T follicular helper cell (primary cell): ENCODE data around the gene LARGE1.

Experiments
- DNase-seq: peaks from one replicate; pipeline ENCODE4 v3.0.0-alpha.2; 2020; ENCODE audit warnings: low read depth

The LARGE1 gene

DNA sequence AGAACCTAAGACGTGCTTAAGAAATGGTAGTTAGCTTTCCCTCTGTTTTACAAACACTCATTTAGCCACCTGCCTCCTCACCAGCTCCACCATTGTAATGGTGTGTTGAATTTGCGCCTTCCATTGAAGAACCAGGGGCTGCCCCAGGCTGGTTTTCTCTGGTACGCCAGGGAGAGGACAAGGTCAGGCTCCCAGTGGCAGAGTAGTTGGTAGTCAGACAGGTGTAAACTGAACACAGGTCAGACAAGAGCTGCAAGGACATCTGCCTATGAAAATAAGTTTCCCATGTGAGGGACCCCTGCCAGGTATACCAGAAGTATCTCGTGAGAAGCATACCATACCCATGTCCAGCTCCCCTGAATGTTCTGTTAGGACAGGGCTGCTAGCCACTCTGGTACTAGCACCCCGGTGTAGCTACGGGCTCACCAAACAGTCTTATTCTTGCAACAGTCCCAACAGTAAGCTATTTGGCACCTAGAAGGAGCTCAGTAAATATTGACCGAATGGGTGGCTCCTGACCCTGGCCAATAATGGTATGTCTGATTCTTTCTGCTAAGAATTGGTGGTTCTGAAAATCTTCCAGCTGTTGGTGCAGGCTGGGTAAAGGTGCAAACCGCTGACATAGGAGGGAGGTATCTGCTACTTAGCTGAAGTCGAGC, 359.0 kb downstream of the LARGE1 start:
- no peak for DNase-seq

DNA sequence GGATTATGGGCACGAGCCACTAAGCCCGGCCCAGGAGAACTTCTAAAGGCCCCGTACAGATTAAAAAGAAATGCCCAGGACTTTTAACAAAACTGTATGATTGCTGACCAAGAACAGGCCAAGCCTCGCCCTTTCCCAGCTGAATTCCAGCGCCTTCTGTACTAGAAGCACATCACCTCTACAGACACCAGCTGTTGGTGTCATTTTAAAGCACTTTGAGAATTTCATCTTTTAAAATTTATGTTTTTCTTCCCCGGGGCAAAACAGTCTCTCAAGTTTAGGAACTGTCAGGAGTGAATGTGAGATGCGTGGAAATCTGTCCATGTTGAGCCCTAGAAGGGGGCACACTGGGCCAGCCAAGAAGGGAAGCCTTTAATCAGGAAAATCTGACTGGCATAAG, 362.4 kb downstream of the LARGE1 start:
- DNase-seq = no peak

GRCh38 chr22:33555814-33556522, 364.3 kb downstream of the LARGE1 start:
- no peak for DNase-seq

DNA sequence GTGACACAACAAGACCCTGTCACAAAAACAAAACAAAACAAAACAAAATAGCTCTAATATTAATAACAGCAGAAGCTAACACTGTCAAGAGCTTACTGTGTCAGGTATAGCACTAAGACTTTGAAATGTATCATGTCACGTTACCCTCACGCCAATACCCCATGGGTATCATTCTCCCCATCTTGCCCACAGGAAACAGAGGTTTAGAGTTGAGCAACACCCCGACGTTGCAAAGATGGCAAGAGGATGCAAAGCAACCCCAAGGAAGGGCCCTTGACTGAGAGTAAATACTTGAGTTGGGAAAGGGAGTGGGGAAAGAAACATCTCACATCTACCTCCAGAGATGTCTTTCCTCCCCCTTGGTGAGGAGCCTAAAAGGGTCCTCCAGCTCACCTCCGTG, 366.8 kb downstream of the LARGE1 start:
- DNase-seq = no peak

- no peak for DNase-seq
Measured at GRCh38 chr22:33544707-33545106, 375.6 kb downstream of the LARGE1 start.

DNA sequence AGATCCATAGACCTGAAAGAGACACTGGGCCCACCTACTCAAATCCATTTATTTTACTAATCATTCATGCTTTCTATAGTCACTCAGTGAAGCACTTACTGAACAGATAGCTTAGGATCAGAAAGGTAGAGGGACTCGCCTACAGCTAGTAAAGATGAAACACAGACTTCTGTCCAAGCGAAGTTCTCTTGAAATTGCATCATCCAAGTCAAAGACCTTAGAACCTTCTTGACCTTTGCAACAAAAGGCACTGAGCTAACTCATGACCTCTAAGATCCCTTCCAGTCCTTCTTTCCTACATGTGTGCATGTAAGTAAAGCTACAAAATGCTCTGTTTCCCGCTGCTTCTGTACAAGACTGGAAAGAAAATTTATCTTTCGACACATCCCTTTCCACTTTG, 377.6 kb downstream of the LARGE1 start:
- DNase-seq = no peak

GRCh38 chr22:33542153-33542552, 378.1 kb downstream of the LARGE1 start:
- DNase-seq = no peak

DNA sequence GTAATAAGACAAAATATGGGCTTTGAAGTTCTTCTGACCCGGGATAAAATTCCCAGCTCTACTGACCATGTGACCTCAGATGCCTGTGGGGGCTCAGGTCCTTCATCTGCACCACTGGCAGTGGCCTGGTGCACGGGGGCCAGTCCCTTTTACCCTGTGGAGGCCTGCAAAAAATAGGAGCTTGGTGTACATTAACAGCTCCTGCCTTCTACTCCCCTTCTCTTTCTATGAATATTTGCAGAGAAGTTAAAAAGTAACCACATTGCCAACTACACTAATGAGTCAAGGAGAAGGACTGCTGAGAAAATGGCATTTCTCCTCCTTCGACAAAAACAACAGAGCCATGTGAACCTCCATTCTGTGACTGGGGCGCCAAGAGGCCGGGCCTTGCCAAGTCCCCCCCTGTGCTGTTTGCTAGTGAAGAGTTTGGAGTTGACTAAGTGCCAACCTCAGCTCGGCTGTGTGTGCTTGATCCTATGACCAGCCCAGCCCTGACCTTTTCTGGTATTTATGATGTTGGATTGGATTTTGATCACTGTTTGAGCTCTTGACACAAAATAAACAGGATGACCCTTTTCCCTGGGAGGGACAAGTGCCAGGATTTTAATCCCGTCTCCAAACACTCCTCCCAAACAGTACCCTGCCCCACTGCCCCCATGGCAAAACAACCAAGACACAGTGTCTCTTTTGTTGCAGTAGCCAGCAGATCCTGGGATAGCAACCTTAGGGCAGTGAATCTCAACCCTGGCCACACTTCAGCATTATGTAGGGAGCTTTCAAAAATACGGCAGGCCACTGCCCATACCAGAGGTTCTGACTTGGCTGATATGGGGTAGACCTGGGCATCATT, 380.1 kb downstream of the LARGE1 start:
- no peak for DNase-seq

GRCh38 chr22:33539202-33539901, 380.9 kb downstream of the LARGE1 start:
- no peak for DNase-seq

DNA sequence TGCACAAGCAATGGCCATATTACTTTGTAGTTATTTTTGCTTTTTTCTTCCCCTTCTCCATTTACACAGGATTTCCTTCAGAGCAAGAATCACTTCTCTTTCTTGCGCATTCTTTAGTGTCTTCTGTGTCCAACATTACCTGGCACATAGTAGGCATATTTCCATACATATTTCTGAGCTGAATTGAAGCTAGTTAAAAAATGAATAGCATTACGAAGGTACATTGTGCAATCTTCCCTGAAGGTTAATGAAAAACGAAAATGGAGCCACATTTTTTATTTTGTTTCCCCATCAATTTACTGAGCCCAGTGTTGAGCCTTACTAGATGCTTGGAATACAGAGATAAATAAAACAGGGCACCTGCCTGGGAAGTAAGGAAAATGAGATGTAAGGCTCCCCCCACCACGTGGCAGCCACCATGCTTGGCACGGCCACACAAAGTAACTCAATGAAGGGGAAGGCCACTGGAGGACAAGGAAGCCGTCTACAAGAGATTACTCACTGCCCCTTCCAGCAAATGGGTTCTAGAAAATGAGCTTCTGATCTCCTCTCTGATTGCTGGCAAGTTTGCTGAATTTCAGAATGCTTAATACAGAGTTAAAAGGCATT, 381.9 kb downstream of the LARGE1 start:
- DNase-seq = no peak

DNA sequence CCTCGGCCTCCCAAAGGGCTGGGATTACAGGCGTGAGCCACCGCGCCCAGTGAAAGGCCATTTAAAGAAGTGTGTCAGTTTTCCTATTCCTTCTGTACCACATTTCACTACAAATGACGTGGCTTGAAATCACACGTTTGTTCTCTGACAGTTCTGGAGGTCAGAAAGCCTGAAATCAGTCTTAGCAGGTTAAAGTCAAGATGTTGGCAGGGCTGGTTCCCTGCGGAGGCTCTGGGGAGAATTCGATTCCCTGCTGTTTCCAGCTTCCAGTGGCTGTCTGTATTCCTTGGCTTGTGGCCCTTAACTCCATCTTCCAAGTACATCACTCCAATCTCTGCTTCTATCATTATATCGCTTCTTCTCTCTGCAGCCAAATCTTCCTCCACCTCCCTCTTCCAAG, 383.2 kb downstream of the LARGE1 start:
- no peak for DNase-seq

DNA sequence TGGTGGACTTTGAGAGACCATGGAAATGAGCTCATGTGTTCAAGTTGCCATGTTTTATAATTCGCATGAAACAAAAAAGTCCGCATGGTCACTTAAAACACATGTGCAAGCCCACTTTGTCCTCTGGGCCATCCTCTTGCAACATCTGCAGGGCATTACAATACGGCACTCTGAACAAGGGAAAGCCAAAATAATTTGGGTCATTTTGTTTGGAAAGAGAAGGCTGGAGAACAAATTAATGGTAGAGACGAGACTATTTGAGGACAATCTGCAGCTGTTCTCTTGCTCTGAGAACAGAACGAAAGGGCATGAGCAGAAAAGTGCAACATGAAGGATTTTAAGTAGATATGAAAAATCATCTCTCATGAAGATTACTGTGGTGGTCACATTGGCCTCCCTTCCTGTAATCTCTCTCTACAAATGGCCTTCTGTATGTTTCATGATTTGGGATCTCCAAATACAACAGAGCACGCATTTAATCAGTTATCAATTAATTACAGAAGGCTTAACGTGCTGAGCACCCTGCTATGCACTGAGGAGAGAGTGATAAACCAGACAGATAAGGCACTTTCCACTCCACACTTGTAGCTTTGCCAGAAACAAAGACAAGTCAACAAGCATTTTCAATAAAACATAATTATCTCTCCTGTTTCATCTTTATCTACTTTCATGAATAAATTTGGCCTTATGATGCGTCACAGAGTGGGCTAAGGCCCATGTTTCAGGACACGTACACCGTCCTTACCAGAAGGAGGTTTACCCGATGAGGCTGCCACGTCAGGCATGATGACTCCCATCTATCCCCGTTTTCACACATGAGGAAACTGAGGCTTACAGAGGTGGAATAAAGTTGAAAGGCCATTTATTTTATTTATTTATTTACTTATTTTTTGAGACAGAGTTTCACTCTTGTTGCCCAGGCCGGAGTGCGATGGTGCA, 384.1 kb downstream of the LARGE1 start:
- DNase-seq = no peak

DNA sequence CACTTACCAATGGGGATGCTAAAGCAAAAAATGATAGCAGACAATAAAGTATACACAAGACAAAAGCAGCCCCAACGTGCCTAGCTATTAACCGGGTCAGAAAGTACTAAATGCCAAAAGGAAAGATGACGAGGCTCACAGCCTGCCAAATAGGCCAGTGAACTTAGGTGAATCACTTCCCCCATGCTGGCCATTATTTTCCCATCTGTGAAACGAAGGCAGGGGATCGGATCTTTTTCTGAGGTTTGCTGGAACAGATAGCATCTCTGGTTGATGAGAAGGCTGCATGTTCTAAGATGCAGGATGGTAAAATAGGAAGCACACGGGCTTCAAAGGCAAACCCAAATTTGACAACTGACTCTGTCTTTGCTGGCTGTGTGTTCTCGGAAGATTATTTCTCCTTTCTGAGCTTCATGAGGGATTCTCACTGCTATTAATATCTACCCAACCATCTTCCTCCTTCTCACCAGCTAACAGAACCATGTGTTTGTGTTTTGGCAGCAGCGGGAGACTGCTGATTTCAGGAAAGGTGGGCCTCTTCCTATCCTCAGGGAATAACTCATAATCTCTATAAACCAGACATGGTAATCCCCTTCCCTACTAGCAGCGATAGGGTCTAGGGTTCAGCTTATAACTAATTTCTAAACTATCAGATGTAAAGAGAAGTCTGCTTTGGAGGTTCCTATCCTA, 390.7 kb downstream of the LARGE1 start:
- DNase-seq = no peak

DNA sequence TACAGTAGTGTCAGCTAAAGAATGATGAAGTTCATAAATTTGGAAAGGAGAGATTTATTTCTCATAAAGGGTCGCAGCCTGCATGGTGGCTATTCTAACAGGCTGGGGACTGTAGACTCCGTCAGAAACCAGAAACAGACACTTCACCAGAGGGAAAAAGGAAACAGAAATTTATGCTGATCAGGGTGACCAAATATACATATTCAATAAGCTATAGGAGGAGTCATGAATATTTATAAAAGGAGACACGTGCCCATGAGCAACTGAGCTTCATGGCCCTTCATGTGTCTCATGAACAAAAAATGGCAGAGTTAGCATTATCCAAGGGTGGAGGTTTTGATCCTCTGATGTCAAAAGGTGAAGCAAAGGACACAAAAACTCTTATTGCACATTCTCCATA, 392.1 kb downstream of the LARGE1 start:
- no peak for DNase-seq

DNA sequence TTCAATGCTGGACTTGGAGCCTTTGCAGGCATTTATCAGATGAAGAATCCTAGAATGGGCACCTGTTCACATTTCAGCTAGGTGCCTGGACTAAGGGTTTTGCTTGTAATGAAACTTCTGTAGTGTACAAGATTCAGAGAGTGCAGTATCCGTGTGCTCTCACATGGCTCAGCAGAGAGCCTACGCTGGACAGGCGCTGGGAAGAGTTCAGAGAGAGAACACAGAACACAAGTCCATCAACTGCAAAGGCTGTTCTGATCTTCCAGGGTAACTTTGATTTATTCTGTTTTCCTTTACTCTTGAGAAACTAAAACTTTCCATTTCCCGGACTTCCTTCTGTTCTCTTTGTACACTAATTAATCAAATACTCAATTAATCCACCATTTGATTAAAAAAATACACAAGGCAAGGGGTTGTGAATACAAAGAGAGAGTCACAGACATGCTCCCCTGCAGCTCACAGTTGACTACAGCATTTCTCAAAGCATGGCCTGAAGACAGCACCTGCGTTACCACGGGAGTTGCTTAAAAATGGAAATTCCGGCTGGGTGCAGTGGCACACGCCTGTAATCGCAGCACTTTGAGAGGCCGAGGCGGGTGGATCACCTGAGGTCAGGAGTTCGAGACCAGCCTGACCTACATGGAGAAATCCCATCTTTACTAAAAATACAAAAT, 393.7 kb downstream of the LARGE1 start:
- no peak for DNase-seq

DNA sequence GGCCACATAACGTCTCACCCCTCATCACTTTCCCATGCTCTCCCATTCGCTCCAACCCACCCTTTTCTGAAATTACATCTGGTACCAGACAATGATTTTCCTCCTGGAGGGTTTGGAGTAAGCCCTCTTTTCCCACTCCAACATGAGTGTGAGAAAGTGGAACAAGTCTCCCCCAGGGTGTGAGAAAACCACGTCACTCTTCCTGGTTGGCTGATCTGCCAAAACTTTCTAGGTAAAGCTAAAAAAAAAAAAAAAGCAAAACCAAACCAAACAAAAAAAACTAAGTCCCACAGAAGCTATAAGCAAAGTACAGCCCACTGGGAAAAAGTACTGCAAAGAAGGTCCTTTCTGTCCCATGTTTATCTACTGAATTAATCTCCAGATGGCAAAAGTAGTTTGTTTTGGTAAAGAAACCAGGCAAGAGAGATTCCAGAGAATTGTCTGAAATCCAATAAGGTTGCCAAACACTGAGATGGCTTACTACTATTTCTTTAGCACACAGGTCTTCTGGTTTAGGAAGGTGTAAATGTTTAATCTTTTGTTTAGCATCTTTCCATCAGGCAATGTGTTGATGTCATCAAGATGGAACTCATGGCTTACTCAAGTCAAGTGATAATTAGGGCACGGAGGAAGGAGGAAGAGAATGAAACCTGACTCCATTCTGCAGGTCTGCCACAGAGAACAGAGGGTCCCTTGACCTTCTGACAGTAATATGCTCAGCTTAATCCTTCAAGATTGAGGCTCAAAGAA, 395.6 kb downstream of the LARGE1 start:
- DNase-seq = no peak

GRCh38 chr22:33521879-33522665, 398.2 kb downstream of the LARGE1 start:
- no peak for DNase-seq
